NT2/D1 (cell line): ENCODE results near the gene NKPD1.

Experiments used
- SUZ12 ChIP-seq: IDR thresholded peaks from 2 replicates; pipeline ENCODE4 v1.6.1; 2011; ENCODE audit not compliant: insufficient read length, insufficient read depth; ENCODE audit errors: extremely low read depth
- YY1 ChIP-seq: IDR thresholded peaks from 2 replicates; pipeline ENCODE4 v1.6.1; 2011; ENCODE audit not compliant: insufficient read length, insufficient read depth
- ZNF274 ChIP-seq: IDR thresholded peaks from 2 replicates; pipeline ENCODE4 v1.6.1; 2011; ENCODE audit warnings: mild to moderate bottlenecking, low read depth, low read length

GRCh38 chr19:45200568-45200967 is 39.8 kb upstream of the NKPD1 start:
- TF ChIP-seq SUZ12 (no peak), YY1 (no peak), ZNF274 (no peak)
